ENCODE measurements around the gene SNX19.

Gene SNX19

DNA sequence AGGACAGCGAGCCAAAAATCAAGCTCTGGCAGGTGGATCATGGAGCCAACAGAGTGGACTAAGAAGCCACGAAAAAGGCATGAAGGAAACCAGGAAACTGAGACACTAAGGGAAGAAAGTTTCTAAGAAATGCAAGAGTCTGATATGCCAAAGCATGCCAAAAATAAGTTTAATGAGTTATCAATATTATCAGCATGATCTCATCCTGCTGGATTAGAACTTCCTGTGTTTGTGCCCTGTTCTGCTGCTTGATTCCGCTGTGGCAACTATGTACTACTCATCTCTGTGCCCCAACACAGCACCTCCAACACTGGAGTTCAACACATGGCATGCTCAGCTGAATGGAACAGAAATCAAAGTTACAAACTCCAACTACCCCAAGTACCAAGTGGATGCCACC lies 10.8 kb downstream of the SNX19 start:
- no peak for DNase-seq (ENCODE audit: low spot score)

DNA sequence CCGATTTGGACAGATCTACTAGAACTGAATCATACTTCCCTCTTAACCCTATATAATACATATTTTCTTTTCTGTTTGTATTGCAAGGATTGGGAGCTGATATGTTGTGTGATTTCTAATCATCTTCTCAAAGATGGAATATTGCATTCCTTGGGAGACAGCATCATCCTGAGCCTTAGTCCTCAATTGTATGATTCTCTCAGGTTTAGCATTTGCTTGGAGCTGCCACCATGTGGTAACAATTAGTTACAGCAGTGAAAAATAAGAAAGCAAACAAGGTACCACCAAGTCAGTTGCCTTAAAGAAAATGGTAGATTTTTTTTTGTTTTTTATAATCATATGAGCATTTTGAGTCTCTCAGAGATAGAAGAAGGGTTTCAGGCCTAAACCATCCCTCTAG lies 11.9 kb downstream of the SNX19 start:
- no peak for DNase-seq (ENCODE audit: low spot score)

DNA sequence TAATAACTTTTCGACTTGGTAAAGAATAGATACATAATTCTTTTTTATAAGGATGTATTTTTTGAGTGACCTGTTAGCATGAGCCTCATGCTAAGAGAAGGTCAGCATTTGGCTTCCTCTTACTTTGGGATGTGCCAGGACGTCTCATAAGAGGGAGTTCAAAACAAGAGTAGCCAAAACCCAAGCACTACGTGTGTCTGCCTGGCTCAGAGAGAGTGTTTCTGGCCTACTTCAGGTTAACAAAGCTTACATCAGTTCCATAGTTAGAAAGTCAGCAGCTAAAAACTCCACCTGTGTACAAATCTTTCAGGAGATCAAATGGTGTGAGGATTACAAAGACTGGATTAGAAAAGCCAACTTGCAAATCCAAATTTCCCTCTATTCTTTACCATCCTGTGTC lies 13.9 kb downstream of the SNX19 start:
- DNase-seq (ENCODE audit: low spot score), result no peak

DNA sequence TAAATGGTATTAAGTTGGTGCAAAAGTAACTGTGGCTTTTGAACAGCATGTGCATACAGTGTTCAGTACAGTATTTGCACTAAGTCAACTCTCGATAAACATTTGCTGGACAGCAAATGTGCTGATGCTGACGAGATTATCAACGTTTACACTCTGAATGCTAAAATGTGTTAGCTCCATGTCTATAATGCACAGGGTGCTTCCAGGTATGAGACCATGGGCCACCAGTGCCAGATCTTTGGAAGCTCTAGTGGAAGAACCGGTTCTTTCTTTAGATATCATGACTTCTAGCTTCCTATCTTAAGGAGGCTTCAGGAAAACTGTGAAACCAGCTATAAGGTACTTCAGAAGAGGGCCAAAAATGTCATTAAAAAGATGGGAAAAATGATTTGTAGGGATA lies 17.2 kb downstream of the SNX19 start:
- no peak for DNase-seq (ENCODE audit: low spot score)

DNA sequence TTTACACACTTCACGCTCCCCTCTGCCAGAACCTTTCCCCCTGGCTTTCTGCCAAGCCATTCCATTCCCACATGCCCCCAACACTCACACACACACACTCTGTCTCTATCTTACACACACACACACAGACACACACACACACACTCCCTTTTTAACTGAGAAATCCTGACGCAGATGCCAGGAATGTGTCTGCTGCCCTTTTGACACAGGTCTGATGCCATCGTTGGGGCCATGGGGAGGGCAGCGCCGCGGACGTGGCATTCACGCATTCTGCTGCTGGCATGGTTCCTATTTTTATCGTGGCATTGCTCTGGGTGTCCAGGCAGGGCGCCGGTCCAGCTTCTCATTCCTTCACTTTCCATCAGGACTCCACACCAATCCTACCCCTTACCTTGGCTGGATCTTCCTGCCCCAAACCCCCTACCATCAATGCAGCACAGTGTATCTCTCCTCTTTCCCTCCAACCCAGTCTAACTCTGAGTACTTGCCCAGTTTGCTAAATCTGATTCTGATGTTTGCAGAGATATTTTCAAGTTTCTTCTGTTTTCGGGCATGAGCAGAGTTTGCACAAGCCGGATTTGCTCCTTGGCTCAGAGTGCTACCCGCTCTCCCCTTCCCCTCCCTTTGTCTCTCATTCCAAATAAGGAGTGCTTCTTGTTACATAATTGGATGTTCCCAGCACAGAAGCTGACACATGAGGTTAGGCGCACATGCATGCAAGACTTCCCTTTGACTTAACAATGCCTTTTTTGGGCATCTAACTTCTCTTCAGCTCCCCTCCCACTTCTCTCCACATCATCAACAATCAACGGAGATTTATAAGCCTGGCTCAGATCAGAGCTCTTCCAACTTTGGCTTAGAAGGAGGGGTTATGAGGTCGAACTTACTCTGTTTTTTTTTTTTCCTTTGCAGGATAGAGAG lies 18.8 kb downstream of the SNX19 start:
- no peak for DNase-seq (ENCODE audit: low spot score)

DNA sequence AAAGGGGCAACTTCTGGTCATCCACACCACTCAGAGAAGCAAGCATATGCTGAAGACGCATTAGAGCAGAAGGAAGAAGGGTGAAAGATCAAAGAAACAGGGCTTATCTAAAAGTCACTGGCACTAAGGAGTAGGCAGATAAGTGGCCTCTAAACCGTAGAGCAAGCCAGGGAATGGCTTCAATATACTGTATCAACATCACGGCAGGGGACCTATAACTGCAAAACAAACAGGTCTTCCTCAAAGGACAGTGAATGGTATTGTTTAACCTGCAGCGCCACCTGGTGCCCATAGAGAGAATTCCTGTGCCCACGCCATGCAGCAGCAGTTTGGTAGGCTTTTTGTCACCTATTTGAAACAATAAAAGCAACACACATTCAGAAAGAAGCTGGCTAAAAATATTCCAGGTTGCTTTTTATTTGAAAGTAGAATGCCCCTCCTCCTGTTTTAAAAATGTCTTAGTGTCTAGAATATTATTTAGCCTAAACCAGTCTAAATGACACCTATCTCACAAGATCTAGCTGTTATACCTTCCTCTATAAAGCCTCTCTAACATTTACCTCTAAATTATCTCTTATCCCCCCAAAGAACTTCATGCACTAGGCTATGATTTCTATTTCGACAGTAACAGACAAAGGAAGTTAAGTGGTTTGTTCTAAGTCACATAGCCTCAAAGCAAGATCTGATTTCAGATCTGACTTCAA lies 21.8 kb downstream of the SNX19 start:
- no peak for DNase-seq (ENCODE audit: low spot score)

DNA sequence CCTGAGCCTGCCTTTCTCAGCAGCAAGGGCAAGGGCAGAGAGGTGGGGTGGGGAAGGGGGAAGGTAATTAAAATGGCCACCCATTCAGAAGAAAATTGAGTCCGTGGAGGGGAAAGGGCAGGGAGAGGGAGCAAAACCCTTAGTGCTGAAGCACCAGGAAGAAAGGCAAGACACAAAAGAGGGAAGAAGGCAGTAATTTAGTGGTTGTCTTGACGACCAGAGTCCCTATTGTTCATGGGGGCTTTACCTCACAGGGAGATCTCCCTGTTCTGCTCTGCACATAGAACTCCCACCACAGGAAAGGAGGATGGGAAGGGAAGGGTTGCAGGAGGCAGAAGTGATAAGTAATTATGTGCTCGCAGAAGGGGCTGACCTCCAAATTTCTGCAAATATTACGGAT lies 23.4 kb downstream of the SNX19 start:
- DNase-seq (ENCODE audit: low spot score), result no peak

DNA sequence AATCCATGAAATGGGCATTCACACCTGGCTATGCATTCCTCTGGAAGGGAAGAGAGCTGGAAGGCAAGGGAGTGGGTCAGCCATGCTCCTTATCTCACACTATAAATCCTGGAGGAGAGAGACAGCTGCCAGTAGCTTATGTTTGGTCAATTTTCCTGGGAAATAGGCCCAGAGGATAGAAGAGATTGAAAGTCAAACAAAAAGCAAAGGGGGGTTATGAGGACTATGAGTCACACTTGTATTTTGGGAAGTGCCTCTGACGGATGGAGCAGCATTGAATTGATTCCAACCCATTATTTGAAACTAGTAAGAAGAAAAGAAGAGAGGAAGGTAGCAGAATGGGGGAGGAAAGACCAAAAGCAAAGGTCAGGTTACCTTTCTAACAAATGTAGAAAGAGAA lies 25.0 kb downstream of the SNX19 start:
- DNase-seq (ENCODE audit: low spot score), result no peak

DNA sequence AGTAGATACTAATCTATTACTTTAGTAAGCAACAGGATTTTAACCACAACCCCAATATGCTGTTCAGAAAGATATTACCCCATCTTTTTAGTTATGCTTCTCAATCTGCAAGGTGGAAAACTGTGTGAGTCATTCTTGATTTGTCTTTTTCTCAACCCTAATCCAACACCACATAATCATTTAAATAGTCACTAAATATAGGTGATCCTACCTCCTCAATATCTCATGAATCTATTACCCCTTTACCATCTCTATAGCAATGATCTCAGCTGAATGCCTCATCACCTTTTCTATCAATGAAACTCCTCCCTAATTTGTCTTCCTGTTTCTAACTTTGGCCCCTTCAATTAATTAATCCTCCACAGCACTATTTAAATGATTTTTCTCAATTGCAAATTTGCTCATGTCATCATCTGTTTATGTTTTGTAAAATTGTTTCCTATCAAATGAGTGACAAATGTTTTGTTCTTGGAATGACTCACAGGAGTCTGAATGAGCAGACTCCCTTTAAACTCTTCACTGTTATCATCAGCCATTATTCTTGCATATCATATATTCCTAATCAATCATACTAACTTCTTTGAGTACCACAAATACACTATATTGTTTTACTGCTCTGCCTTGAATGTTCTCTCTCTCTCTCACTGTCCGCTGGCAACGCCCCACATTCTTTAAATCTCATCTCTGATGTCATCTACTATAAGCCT lies 26.1 kb downstream of the SNX19 start:
- DNase-seq (ENCODE audit: low spot score), result no peak

DNA sequence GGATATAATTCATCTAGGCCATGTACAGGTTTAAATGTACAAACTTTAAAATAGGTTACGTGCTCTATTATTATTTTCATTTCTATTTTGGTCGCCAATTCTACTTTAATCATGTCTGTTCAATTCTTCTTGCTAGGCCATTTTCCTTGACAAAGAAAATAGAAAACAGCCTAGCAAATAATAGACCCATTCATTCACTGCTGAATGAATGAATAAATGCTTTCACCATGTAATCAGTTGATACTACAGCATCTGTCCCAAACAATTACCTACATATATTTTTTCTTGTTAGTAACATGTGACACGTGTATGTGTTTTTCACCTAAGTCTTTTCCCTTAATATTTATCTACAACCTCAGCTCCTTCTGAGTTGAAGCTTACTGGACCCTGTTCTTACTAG lies 27.5 kb downstream of the SNX19 start:
- DNase-seq (ENCODE audit: low spot score), result no peak

DNA sequence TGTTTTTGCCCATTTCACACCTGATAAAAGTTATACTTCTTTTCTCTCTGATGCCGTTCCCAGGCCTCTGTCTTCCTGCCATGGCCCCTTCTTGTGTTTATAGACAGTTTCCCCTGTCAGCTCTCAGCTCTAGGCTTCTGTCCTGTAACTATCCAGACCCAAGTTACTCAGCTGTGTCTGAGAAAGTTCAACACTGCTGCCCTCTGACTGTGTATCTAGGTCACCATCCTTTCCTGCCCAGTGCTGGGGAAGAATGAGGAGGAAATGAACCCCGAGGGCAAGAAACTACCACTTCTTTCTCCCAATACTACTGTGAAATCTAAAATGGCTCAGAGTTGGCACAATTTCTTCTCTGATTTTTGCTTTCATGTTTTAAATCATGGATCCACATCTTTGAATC lies 29.6 kb downstream of the SNX19 start:
- DNase-seq (ENCODE audit: low spot score), result no peak

DNA sequence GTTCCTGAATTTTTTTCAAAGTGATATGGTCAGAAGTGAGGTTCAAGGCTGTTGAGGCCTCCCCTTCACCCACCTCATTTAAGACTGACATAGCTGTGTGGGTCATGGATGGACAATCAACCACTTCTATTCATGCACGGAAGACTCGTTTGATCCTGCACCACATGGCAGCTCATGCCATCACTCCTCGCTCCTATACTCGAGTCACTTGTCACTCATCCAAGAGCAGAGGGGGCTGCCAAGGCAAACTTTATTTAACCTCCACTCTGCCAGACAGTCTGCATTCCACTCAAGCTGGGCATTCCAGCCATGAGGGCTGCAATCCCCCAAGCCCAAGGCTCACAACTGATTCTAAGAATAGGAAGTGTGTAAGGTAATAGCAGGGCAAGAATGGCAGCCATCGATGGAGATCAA lies 34.1 kb downstream of the SNX19 start:
- DNase-seq (ENCODE audit: low spot score), result no peak

DNA sequence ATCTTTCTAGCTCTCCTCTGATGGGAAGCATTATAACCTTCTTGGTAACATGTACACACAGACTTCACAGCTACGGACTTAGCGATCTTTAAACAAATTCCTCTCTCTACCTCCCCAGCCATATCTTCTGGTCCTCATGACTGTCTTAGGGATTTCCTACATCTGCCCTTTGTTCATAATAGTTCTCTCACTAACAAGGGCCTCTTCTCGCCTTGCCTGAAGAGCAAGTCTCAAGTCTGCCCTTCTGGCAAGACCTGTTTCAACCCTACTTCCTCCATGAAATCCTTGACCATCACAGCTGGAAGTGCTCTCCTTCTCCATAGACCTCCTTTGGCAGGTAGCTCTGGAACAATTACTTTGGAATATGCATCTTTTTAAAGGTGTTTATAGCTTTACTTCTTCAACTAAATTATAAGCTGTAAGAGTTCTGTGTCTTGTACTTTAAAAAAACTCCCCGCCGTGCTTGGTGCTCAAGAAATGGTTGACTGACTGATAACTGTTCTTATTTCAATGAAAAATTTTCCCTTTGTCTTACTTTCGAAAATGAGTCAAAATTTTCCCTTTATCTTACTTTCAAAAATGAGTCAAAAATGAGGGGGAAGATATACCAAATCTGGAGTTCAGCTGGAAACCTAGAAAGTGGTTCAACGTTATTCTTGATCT lies 34.7 kb downstream of the SNX19 start:
- DNase-seq (ENCODE audit: low spot score), result no peak

DNA sequence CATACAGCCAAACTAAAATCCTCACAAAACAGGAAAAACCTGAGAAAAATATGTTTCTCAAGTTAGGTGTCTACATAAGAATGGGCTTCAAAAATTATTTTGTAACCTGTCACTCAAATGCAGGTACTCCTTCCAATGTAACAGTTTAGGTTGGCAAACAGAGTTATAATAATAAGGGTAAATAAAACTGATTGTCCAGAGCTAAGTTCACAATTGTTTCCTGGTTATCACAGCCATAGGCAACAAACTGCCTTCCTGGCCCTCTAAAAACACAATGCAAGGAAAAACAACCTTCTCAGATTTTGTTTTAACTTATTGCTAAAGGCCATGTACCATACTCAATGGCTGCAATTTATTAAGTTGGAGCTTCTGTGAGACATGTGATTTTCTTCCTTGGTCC lies 36.4 kb downstream of the SNX19 start:
- no peak for DNase-seq (ENCODE audit: low spot score)

DNA sequence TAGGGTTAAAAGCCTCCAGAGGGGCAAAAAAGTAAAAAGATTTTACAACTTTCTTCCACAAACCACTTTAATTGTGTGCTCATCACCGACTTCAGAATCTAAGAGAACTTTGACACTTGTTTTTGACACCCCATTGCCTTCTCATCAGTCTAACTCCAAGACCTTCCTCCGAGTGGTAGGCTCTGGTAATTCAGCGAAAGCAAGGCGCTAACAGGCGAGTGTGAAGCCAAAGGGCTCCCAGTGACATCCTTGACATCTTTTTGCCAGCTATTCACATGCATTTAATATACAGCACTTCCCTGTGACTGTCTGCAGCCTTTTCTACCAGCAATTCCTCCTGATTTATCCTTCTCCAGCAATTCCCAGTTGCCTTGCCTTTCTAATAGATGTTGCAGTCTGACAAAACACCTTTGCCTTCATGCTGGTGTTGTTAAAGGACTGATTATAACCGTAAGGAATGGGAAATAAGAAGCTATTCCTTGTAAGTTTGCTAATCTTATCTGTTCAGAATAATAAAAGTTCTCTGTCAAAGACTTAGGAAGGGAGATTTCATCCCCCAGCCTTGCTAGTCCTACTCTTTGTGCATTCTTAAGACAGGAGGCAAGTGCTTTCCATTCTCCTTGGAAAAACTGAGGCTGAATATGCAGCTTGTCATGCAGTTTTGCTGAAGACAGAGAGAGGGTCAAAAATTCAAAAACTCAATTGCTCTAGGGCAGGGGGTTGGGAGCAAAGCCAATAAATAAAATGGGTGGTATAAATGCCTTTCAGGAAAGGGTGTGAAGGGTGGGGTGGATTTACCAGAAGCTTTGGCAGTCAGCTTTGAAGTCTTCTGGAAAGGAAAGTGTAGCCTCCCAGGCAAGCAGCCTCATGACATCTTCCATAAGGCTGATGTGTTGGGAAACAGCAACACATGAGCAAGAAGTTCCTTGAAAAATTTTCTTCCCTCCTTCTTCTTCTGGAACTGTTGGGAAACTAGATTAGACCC lies 39.1 kb downstream of the SNX19 start:
- DNase-seq (ENCODE audit: low spot score), result no peak

DNA sequence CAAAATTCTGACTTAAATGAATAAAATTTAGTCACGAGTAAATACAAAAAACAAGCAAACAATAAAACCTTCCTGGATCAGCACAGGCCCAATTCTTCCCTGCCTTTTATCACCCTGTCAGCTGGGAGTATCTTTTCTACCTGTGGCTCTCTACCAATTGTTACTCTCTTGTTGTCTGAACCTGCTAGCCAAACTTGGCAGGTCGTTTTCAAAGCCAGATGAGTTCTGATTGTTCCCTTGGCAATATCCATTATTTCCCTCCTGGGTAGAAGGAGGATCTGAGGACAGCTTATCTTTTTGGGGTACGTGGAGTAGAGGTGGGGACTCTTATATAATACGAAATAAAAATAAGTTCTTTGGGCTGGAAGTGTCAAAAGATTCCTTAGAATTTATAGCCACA lies 40.2 kb downstream of the SNX19 start:
- no peak for DNase-seq (ENCODE audit: low spot score)

DNA sequence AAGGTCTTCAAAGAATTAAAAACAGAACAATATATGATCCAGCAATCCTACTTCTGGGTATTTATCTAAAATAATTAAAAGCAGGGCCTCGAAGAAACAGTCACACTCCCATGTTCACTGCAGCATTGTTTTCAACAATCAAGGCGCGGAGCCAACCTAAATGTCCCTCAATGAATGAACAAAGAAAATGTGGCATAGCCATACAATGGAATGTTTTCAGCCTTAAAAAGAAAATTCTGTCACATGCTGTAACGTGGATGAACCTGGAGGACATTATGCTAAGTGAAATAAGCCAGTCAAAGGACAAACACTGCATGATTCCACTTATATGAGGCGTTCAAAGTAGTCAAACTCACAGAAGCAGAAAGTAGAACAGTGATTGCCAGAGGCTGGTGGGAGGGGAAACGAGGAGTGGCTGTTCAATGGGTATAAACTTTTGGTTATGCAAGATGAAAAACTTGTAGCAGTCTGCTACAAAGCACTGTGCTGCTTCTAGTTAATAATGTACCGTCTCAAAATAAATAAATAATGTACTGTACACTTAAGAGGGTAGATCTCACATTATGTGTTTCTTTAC lies 41.2 kb downstream of the SNX19 start:
- DNase-seq (ENCODE audit: low spot score), result no peak

DNA sequence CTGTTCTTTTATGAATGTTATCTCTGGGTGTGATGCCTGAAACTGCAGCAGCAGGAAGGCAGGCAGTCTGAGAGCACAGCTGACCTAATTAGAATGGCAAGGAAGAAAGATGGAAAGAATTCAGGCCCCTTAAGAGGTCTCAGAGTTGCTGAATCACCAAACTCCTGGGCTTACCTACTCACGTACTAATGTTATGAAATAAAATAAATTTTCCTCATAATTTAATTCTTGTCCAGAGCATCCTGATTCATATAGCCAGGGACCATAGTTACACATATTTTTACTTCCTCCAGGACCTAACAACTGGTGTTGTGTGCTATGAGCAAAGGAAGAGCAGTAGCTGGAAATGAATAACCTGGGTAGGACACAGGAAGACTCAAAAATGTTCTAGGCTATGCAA lies 41.9 kb downstream of the SNX19 start:
- no peak for DNase-seq (ENCODE audit: low spot score)

DNA sequence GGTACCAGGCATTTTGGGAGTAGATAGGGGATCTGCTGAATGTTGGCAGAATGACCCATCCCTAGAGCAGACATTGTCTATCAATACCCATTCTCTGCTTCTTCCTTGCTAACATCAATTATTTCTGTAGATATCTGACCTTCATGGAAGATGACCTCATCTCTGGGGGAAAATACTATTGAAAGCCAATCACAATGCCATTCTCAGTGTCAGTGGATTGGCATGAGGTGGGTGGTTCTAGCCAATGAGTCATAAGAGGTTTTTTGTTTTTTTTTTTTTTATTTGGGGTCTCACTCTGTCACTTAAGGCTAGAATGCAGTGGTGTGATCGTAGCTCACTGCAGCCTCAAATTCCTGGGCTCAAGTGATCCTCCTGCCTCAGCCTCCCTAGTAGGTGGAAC lies 42.5 kb downstream of the SNX19 start:
- DNase-seq (ENCODE audit: low spot score), result no peak

DNA sequence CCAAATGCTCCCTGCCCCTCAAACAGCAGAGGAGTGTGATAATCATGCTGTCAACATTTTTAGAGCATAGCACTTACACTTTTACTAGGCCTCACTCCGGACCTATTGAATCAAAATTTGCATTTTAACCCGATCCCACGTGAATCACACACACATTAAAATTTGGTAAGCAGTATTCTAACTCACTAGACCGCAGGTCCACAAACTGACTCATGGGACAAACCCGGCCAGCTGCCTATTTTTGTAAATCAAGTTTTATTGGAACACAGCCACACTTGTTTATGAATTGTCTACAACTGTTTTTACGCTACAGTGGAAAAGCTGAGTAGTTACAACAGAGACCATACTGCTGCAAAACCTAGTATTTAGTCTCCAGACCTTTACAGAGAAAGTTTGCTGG lies 43.3 kb downstream of the SNX19 start:
- no peak for DNase-seq (ENCODE audit: low spot score)

DNA sequence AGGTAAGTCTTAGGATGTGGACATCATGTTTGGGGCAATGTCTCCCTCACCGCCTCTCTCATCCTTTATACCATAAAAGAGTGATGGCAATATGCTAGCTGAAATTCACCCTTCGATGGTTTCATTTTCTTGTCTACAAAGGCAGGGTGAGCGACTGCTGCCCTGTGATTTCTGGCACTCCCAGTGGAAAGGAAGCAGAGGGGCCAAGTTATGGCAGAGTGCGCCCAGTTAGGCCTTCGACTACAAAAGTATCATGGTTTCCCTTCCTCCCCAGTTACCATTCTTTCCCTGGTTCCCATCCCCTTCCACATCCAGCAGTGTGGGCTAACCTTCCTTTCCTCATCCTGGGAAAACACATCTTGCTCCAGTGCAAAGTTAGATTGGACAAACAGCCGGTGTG lies 43.8 kb downstream of the SNX19 start:
- DNase-seq (ENCODE audit: low spot score), result no peak
